CD4-positive, alpha-beta T cell treated with Interleukin-12 subunit alpha and Interleukin-12 subunit beta, for 1 hour (primary cell): ENCODE results near the gene HNRNPUL2.
"Not testable (repeated sequence)": the region's sequence is repeated elsewhere in the genome, so short reads cannot be mapped to it uniquely, and the experiment has no call there.

Source experiments
- DNase-seq: peaks from one replicate; pipeline ENCODE4 v3.0.0-alpha.2; 2020

The HNRNPUL2 gene

GRCh38 chr11:62702246-62702645 is 25.0 kb downstream of the HNRNPUL2 start:
- DNase-seq = no peak

- peak; percentile 83 for DNase-seq
Measured at GRCh38 chr11:62694455-62695167, 32.6 kb downstream of the HNRNPUL2 start.

- not testable (repeated sequence) for DNase-seq
Measured at GRCh38 chr11:62693624-62694023, 33.6 kb downstream of the HNRNPUL2 start.

GRCh38 chr11:62689421-62690183 is 37.7 kb downstream of the HNRNPUL2 start, which contains the start of gene LRRN4CL:
Gene LRRN4CL, minus strand, starts transcription at chr11:62689530. Its CDS starts 1,022 bp downstream, at chr11:62688508.
- DNase-seq = no peak

- no peak for DNase-seq
Measured at GRCh38 chr11:62688491-62688890, 38.8 kb downstream of the HNRNPUL2 start.

- DNase-seq = no peak
Measured at GRCh38 chr11:62687508-62688396, 39.5 kb downstream of the HNRNPUL2 start.

- DNase-seq = no peak
Measured at GRCh38 chr11:62682518-62682917, 44.7 kb downstream of the HNRNPUL2 start.

- peak; percentile 58 for DNase-seq
Measured at GRCh38 chr11:62680825-62681240, 46.4 kb downstream of the HNRNPUL2 start.

GRCh38 chr11:62678770-62679696 is 48.2 kb downstream of the HNRNPUL2 start, which contains the start of gene UBXN1:
Gene UBXN1, minus strand, starts transcription at chr11:62679073. Its CDS starts 150 bp downstream, at chr11:62678923.
- DNase-seq = peak; percentile 88

GRCh38 chr11:62678433-62678769 is 48.9 kb downstream of the HNRNPUL2 start:
- no peak for DNase-seq

GRCh38 chr11:62677714-62678113 is 49.5 kb downstream of the HNRNPUL2 start:
- no peak for DNase-seq

GRCh38 chr11:62677156-62677555 is 50.1 kb downstream of the HNRNPUL2 start:
- DNase-seq = no peak

GRCh38 chr11:62676698-62677097 is 50.6 kb downstream of the HNRNPUL2 start:
- DNase-seq = no peak

GRCh38 chr11:62675415-62675814 is 51.8 kb downstream of the HNRNPUL2 start:
- DNase-seq = not testable (repeated sequence)

- DNase-seq = no peak
Measured at GRCh38 chr11:62673196-62673525, 54.1 kb downstream of the HNRNPUL2 start.

GRCh38 chr11:62671608-62672389 is 55.5 kb downstream of the HNRNPUL2 start, which contains the start of the genes LBHD1 and UQCC3:
Gene LBHD1, minus strand, starts transcription at chr11:62672267. Its CDS starts 2,236 bp downstream, at chr11:62670031.
Gene UQCC3, plus strand, starts transcription at chr11:62671673. Its CDS starts 73 bp downstream, at chr11:62671746.
- DNase-seq = peak; percentile 85

GRCh38 chr11:62671236-62671607 is 56.0 kb downstream of the HNRNPUL2 start:
- DNase-seq = no peak

- no peak for DNase-seq
Measured at GRCh38 chr11:62669420-62670161, 57.7 kb downstream of the HNRNPUL2 start.

GRCh38 chr11:62667460-62667859 is 59.8 kb downstream of the HNRNPUL2 start:
- DNase-seq = no peak

- DNase-seq = no peak
Measured at GRCh38 chr11:62666259-62666926, 60.9 kb downstream of the HNRNPUL2 start.
